GM23338 (cell line): ENCODE measurements around the gene TMEM51. TPM values are rescaled to one million over a fixed set of nuclear protein-coding genes. Genes with fewer than 3 reads are reported as not detected.

Experiments used
- ATAC-seq: fragments of 200-7000 bp; cut with Tn5 transposase; 3 replicates; pipeline ENCODE4 v1.9.1; 2020
- DNase-seq: peaks from one replicate; pipeline ENCODE4 v3.0.0-alpha.2; 2015; ENCODE audit warnings: low spot score
- H2AFZ ChIP-seq: fragments of 200-600 bp; sonication (generic); 2 replicates; pipeline ENCODE4 v1.8.0; 2016; ENCODE audit warnings: antibody characterized with exemption, mild to moderate bottlenecking, moderate library complexity
- H3F3A ChIP-seq: fragments of 200-600 bp; sonication (generic); replicated peaks from 2 replicates; pipeline ENCODE4 v1.8.0; 2017; ENCODE audit warnings: antibody characterized with exemption, mixed run types, low read depth
- H3K27ac ChIP-seq: fragments of 200-600 bp; sonication (generic); 2 replicates; pipeline ENCODE4 v1.6.1; 2016; ENCODE audit warnings: low read depth
- H3K27me3 ChIP-seq: fragments of 200-600 bp; sonication (generic); 2 replicates; pipeline ENCODE4 v1.8.0; 2016; ENCODE audit warnings: mild to moderate bottlenecking, mixed run types, moderate library complexity; ENCODE audit not compliant: insufficient read depth
- H3K36me3 ChIP-seq: fragments of 200-600 bp; sonication (generic); 2 replicates; pipeline ENCODE4 v1.8.0; 2016; ENCODE audit warnings: mild to moderate bottlenecking; ENCODE audit not compliant: insufficient read depth
- H3K4me1 ChIP-seq: fragments of 200-600 bp; sonication (generic); 2 replicates; pipeline ENCODE4 v1.8.0; 2016; ENCODE audit warnings: mild to moderate bottlenecking, moderate library complexity; ENCODE audit not compliant: insufficient read depth
- H3K4me2 ChIP-seq: fragments of 200-600 bp; sonication (generic); 2 replicates; pipeline ENCODE4 v1.7.1; 2017; ENCODE audit warnings: mixed run types
- H3K4me3 ChIP-seq: fragments of 200-600 bp; sonication (generic); 2 replicates; pipeline ENCODE4 v1.6.1; 2016; ENCODE audit warnings: mixed run types
- H3K79me2 ChIP-seq: fragments of 200-600 bp; sonication (generic); replicated peaks from 2 replicates; pipeline ENCODE4 v1.8.0; 2017; ENCODE audit warnings: mild to moderate bottlenecking; ENCODE audit not compliant: insufficient read depth
- H3K9me2 ChIP-seq: fragments of 200-600 bp; sonication (generic); 2 replicates; pipeline ENCODE4 v1.8.0; 2017; ENCODE audit not compliant: insufficient read depth
- H4K20me1 ChIP-seq: fragments of 200-600 bp; sonication (generic); replicated peaks from 2 replicates; pipeline ENCODE4 v1.8.0; 2017; ENCODE audit warnings: mild to moderate bottlenecking; ENCODE audit not compliant: insufficient read depth
- H3K27ac Mint-ChIP-seq: 2 replicates; pipeline ENCODE4 v1.8.0; 2020; ENCODE audit warnings: inconsistent platforms, mild to moderate bottlenecking, moderate library complexity, mixed read lengths
- H3K27me3 Mint-ChIP-seq: 3 replicates; pipeline ENCODE4 v1.8.0; 2022; ENCODE audit warnings: low read depth, mild to moderate bottlenecking, moderate library complexity, mixed read lengths, inconsistent platforms; ENCODE audit not compliant: insufficient read depth, poor library complexity
- H3K36me3 Mint-ChIP-seq: 3 replicates; pipeline ENCODE4 v1.8.0; 2021; ENCODE audit warnings: low read depth, mild to moderate bottlenecking, inconsistent platforms, moderate library complexity, mixed read lengths
- H3K4me1 Mint-ChIP-seq: 3 replicates; pipeline ENCODE4 v1.8.0; 2020; ENCODE audit warnings: mild to moderate bottlenecking, inconsistent platforms, mixed read lengths
- H3K4me3 Mint-ChIP-seq: 3 replicates; pipeline ENCODE4 v1.8.0; 2021; ENCODE audit warnings: moderate library complexity, mild to moderate bottlenecking, inconsistent platforms, mixed read lengths
- H3K9me3 Mint-ChIP-seq: 3 replicates; pipeline ENCODE4 v1.8.0; 2020; ENCODE audit warnings: moderate library complexity, mild to moderate bottlenecking, inconsistent platforms, mixed read lengths
- CREB1 ChIP-seq: fragments of 250-450 bp; sonication (Bioruptor Pico); IDR thresholded peaks from 2 replicates; pipeline ENCODE4 v1.5.0; 2020; ENCODE audit warnings: low read depth, mild to moderate bottlenecking, moderate library complexity
- CTCF ChIP-seq, 2 experiments: fragments of 200-600 bp in 1 of 2; sonication (generic) in 1 of 2; conservative IDR thresholded peaks; 2 replicates each; pipeline versions ENCODE4 v1.5.1 to v1.6.1; 2016 to 2017; ENCODE audit warnings: antibody characterized with exemption in 2 of 2, low read depth in 2 of 2, mild to moderate bottlenecking in 2 of 2, moderate library complexity in 1 of 2
- ETS1 ChIP-seq: IDR thresholded peaks from 2 replicates; pipeline ENCODE4 v1.6.1; 2016; ENCODE audit warnings: antibody characterized with exemption
- EZH2 ChIP-seq: fragments of 200-600 bp; sonication (generic); IDR thresholded peaks from one replicate; pipeline ENCODE4 v1.8.0; 2017; ENCODE audit warnings: antibody characterized with exemption, mild to moderate bottlenecking, low read depth; ENCODE audit not compliant: unreplicated experiment
- EZH2phosphoT487 ChIP-seq: fragments of 200-600 bp; sonication (generic); IDR thresholded peaks from one replicate; pipeline ENCODE4 v1.8.1; 2018; ENCODE audit warnings: antibody characterized with exemption; ENCODE audit not compliant: unreplicated experiment
- JUNB ChIP-seq: IDR thresholded peaks from one replicate; pipeline ENCODE4 v1.6.1; 2016; ENCODE audit warnings: antibody characterized with exemption; ENCODE audit not compliant: unreplicated experiment
- NANOG ChIP-seq: IDR thresholded peaks from 2 replicates; pipeline ENCODE4 v1.6.1; 2016; ENCODE audit warnings: antibody characterized with exemption, borderline replicate concordance
- POLR2AphosphoS5 ChIP-seq: IDR thresholded peaks from 2 replicates; pipeline ENCODE4 v1.6.1; 2016; ENCODE audit warnings: antibody characterized with exemption, low read depth
- REST ChIP-seq: IDR thresholded peaks from one replicate; pipeline ENCODE4 v1.6.1; 2018; ENCODE audit warnings: antibody characterized with exemption; ENCODE audit not compliant: unreplicated experiment
- STAT1 ChIP-seq: IDR thresholded peaks from one replicate; pipeline ENCODE4 v1.6.1; 2016; ENCODE audit warnings: antibody characterized with exemption; ENCODE audit not compliant: unreplicated experiment
- ZNF114 ChIP-seq: fragments of 250-450 bp; sonication (Bioruptor Pico); IDR thresholded peaks from 2 replicates; pipeline ENCODE4 v1.5.0; 2020; ENCODE audit warnings: mild to moderate bottlenecking, moderate library complexity
- ZNF331 ChIP-seq: fragments of 250-450 bp; sonication (Bioruptor Pico); IDR thresholded peaks from 2 replicates; pipeline ENCODE4 v1.5.0; 2020; ENCODE audit warnings: low read depth, mild to moderate bottlenecking, moderate library complexity
- ZNF462 ChIP-seq: fragments of 250-450 bp; sonication (Bioruptor Pico); IDR thresholded peaks from 2 replicates; pipeline ENCODE4 v1.5.0; 2020; ENCODE audit warnings: mild to moderate bottlenecking, moderate library complexity
- polyA plus RNA-seq: library from polyadenylated mRNA; unstranded; fragments of >200 nt; fragmentation: Nextera tagmentation; extraction: Ambion mirVana; gene quantifications from 2 replicates; pipeline ENCODE4 v1.2.1, GENCODE V29; 2016
- total RNA-seq: library from RNA; depleted of rRNA; stranded (reverse); fragments of >200 nt; shearing (Covaris generic); gene quantifications from 2 replicates; pipeline ENCODE4 v1.2.3, GENCODE V29; 2014

TMEM51 gene
- total and polyA plus RNA-seq, 2 experiments from 2014 or later, result 4.0 to 5.2 TPM

- H3K4me3 Mint-ChIP-seq, result no peak overlapping the region
- Histone ChIP-seq H3K27ac (no peak overlapping the region), H4K20me1 (no peaks in the 10 kb centered on the region), H2AFZ (no peak overlapping the region), H3K27me3 (no peaks in the 10 kb centered on the region), H3K36me3 (no peaks in the 10 kb centered on the region; the same call in 1 of the 2 replicates), H3K4me1 (no peaks in the 10 kb centered on the region), H3K9me2 (no peaks in the 10 kb centered on the region), H3K4me3 (no peak overlapping the region), H3K79me2 (no peaks in the 10 kb centered on the region), H3K4me2 (no peak overlapping the region), H3F3A (no peaks in the 10 kb centered on the region)
- peaks cover 31% of the 10 kb centered on the region for H3K4me1 Mint-ChIP-seq
- DNase-seq (no peak), ATAC-seq (peak; percentile 36; the same call in 2 of the 3 replicates)
- no peak for TF ChIP-seq ETS1
- TF ChIP-seq CREB1, result no peak
- TF ChIP-seq ZNF331, result no peak
- TF ChIP-seq ZNF114 (CRISPR knock-in tag), result no peak
- no peak for TF ChIP-seq CTCF (conservative IDR thresholded peaks at IDR 0.05; ENCODE audit: low read depth in 2 of 2)
- no peak for TF ChIP-seq JUNB
- no peak for TF ChIP-seq POLR2AphosphoS5
- TF ChIP-seq NANOG, result no peak
- TF ChIP-seq EZH2, result no peak
- no peak for TF ChIP-seq EZH2phosphoT487
- no peak for TF ChIP-seq REST
- no peak for TF ChIP-seq STAT1
- TF ChIP-seq ZNF462 (CRISPR knock-in tag), result no peak
- peaks cover 11% of the 10 kb centered on the region for H3K27me3 Mint-ChIP-seq
- H3K36me3 Mint-ChIP-seq, result peaks cover 24% of the 10 kb centered on the region
- H3K9me3 Mint-ChIP-seq, result peaks cover 19% of the 10 kb centered on the region; the same call in 2 of the 3 replicates
- H3K27ac Mint-ChIP-seq, result peak overlapping the region; percentile 58; the same call in 1 of the 2 replicates
Measured at GRCh38 chr1:15214527-15214926, 61.0 kb downstream of the TMEM51 start.
